IMR-90 (cell line): ENCODE measurements around the gene ANKH. TPM values are rescaled to one million over a fixed set of nuclear protein-coding genes. Genes with fewer than 3 reads are reported as not detected.

Source experiments
- ATAC-seq: fragments of 200-7000 bp; cut with Tn5 transposase; 2 replicates; pipeline ENCODE4 v1.9.1; 2020; ENCODE audit warnings: low read depth, mild to moderate bottlenecking, moderate library complexity
- BruUV-seq: library from RNA; stranded (reverse); fragments of 400-500 nt; replicated peaks from 2 replicates; lab custom pipeline; 2021; lab: Mats Ljungman, UMichigan
- CTCF ChIA-PET: fragments of 300-600 bp; formaldehyde crosslinking; extraction: SDS; loops from one replicate; lab custom pipeline; 2021; ENCODE audit warnings: antibody characterized with exemption; lab: Yijun Ruan, JAX
- POLR2A ChIA-PET: fragments of 300-600 bp; sonication (Branson Sonifier 250); formaldehyde crosslinking; loops from one replicate; lab custom pipeline; 2022; ENCODE audit warnings: antibody characterized with exemption; ENCODE audit not compliant: unreplicated experiment; lab: Charles Lee
- DNase-seq: peaks from one replicate; pipeline ENCODE4 v3.0.0; 2013
- H2AFZ ChIP-seq: replicated peaks from 2 replicates; pipeline ENCODE3; 2013; ENCODE audit warnings: low read length, mild to moderate bottlenecking; ENCODE audit not compliant: poor library complexity
- H2AK5ac ChIP-seq: 2 replicates; pipeline ENCODE4 v1.6.1; 2013; ENCODE audit warnings: low read depth, low read length, inconsistent platforms
- H2AK9ac ChIP-seq: replicated peaks from 2 replicates; pipeline ENCODE3; 2013; ENCODE audit warnings: mild to moderate bottlenecking, low read depth, low read length, moderate library complexity; ENCODE audit not compliant: poor library complexity
- H2BK120ac ChIP-seq: 2 replicates; pipeline ENCODE4 v1.6.1; 2013; ENCODE audit warnings: low read depth, low read length, inconsistent platforms
- H2BK15ac ChIP-seq: 3 replicates; pipeline ENCODE4 v1.6.1; 2013; ENCODE audit warnings: low read depth, low read length, inconsistent platforms
- H2BK20ac ChIP-seq: 2 replicates; pipeline ENCODE4 v1.6.1; 2013; ENCODE audit warnings: low read depth, mild to moderate bottlenecking, inconsistent platforms, low read length, moderate library complexity
- H2BK5ac ChIP-seq: 2 replicates; pipeline ENCODE4 v1.6.1; 2013; ENCODE audit warnings: mild to moderate bottlenecking, low read depth, low read length, inconsistent platforms; ENCODE audit not compliant: poor library complexity, severe bottlenecking
- H3K14ac ChIP-seq: replicated peaks from 2 replicates; pipeline ENCODE4 v1.6.1; 2013; ENCODE audit warnings: low read depth, low read length, inconsistent platforms
- H3K18ac ChIP-seq: 2 replicates; pipeline ENCODE4 v1.6.1; 2013; ENCODE audit warnings: low read depth, low read length, control low read depth
- H3K23ac ChIP-seq: 2 replicates; pipeline ENCODE4 v1.6.1; 2013; ENCODE audit warnings: low read depth, low read length, inconsistent platforms
- H3K27ac ChIP-seq: 2 replicates; pipeline ENCODE4 v1.5.1; 2013; ENCODE audit warnings: mild to moderate bottlenecking, control low read depth, low read length; ENCODE audit not compliant: insufficient read depth
- H3K27me3 ChIP-seq: 2 replicates; pipeline ENCODE4 v1.6.1; 2013; ENCODE audit warnings: low read length; ENCODE audit not compliant: control insufficient read depth, insufficient read depth
- H3K36me3 ChIP-seq: 2 replicates; pipeline ENCODE4 v1.6.1; 2013; ENCODE audit warnings: low read length, mixed read lengths; ENCODE audit not compliant: control insufficient read depth, insufficient read depth
- H3K4ac ChIP-seq: 2 replicates; pipeline ENCODE4 v1.6.1; 2013; ENCODE audit warnings: low read depth, low read length, inconsistent platforms
- H3K4me1 ChIP-seq: 2 replicates; pipeline ENCODE4 v1.6.1; 2013; ENCODE audit warnings: low read length, mixed read lengths; ENCODE audit not compliant: control insufficient read depth, insufficient read depth
- H3K4me2 ChIP-seq: 2 replicates; pipeline ENCODE4 v1.6.1; 2013; ENCODE audit warnings: low read depth, mild to moderate bottlenecking, control low read depth, low read length, moderate library complexity
- H3K4me3 ChIP-seq: 2 replicates; pipeline ENCODE4 v1.5.1; 2013; ENCODE audit warnings: low read depth, mild to moderate bottlenecking, control low read depth, low read length, moderate library complexity; ENCODE audit not compliant: insufficient read depth
- H3K56ac ChIP-seq: 2 replicates; pipeline ENCODE4 v1.6.1; 2013; ENCODE audit warnings: low read length, inconsistent platforms; ENCODE audit not compliant: insufficient read depth; ENCODE audit errors: extremely low read depth
- H3K79me1 ChIP-seq, 2 experiments: 2 replicates each; pipeline ENCODE4 v1.6.1; 2013; ENCODE audit warnings: low read length in 2 of 2, inconsistent platforms in 1 of 2, low read depth in 1 of 2
- H3K9ac ChIP-seq: 2 replicates; pipeline ENCODE4 v1.6.1; 2013; ENCODE audit warnings: low read depth, low read length, control low read depth
- H3K9me1 ChIP-seq: 2 replicates; pipeline ENCODE4 v1.6.1; 2013; ENCODE audit warnings: low read length, inconsistent platforms; ENCODE audit not compliant: insufficient read depth
- H3K9me3 ChIP-seq: 2 replicates; pipeline ENCODE4 v1.6.1; 2013; ENCODE audit warnings: low read length; ENCODE audit not compliant: control insufficient read depth, insufficient read depth
- H4K20me1 ChIP-seq: 2 replicates; pipeline ENCODE4 v1.6.1; 2013; ENCODE audit warnings: low read length, inconsistent platforms; ENCODE audit not compliant: insufficient read depth
- H4K5ac ChIP-seq: 2 replicates; pipeline ENCODE4 v1.6.1; 2013; ENCODE audit warnings: mild to moderate bottlenecking, low read depth, low read length, control low read depth
- H4K8ac ChIP-seq, 2 experiments: 2 replicates each; pipeline ENCODE4 v1.6.1; 2013; ENCODE audit warnings: low read depth in 2 of 2, low read length in 2 of 2, control low read depth in 1 of 2, inconsistent platforms in 1 of 2
- H4K91ac ChIP-seq: 2 replicates; pipeline ENCODE4 v1.6.1; 2013; ENCODE audit warnings: low read depth, low read length, inconsistent platforms; ENCODE audit not compliant: insufficient read depth
- BHLHE40 ChIP-seq: fragments of 150-350 bp; IDR thresholded peaks from 2 replicates; pipeline ENCODE4 v1.6.1; 2016; ENCODE audit warnings: mild to moderate bottlenecking, low read depth, low read length
- MAZ ChIP-seq: IDR thresholded peaks from 2 replicates; pipeline ENCODE4 v1.6.1; 2012; ENCODE audit warnings: low read depth, mild to moderate bottlenecking, low read length, improper control_type of control experiment, moderate library complexity, borderline replicate concordance
- SMC3 ChIP-seq: fragments of 150-350 bp; IDR thresholded peaks from 2 replicates; pipeline ENCODE4 v1.6.1; 2016; ENCODE audit warnings: low read depth, mild to moderate bottlenecking, antibody characterized with exemption, low read length, moderate library complexity
- WGBS, 2 experiments: methylation state at CpG; one replicate each; pipeline versions ENCODE4 v1.1.5 to v1.1.7; 2013; ENCODE audit warnings: missing lambda C conversion rate in 2 of 2; ENCODE audit not compliant: insufficient read length in 1 of 2; ENCODE audit errors: extremely low coverage in 2 of 2; 5-methylcytosine and 5-hydroxymethylcytosine counted together
- dilution Hi-C: fragments of 300-500 bp; cut with HindIII; formaldehyde crosslinking; loops from one replicate; pipeline ENCODE4 v1.14.3; 2018; ENCODE audit warnings: low sequenced_read_pairs; ENCODE audit not compliant: unreplicated experiment
- in situ Hi-C: fragments of 300-500 bp; cut with MboI; formaldehyde crosslinking; loops from 3 replicates; pipeline ENCODE4 v1.14.3; 2019; ENCODE audit warnings: low sequenced_read_pairs, inconsistent platforms, mixed read lengths
- intact Hi-C: fragments of 100-400 bp; cut with micrococcal nuclease; formaldehyde crosslinking; loops from 2 replicates; pipeline ENCODE4 v1.10.0; 2022
- polyA plus RNA-seq, 3 experiments: library from polyadenylated mRNA; depleted of rRNA; stranded (reverse); fragments of >200 nt; gene quantifications; 2 replicates each; pipeline ENCODE4 v1.2.3, GENCODE V29; 2012; ENCODE audit warnings: low replicate concordance in 1 of 3
- total RNA-seq: library from RNA; depleted of rRNA; stranded (reverse); fragments of >200 nt; gene quantifications from 2 replicates; pipeline ENCODE4 v1.2.3, GENCODE V29; 2012
- TF ChIP-seq, protein P1 (sequence below): fragments of 150-350 bp; IDR thresholded peaks from 2 replicates; pipeline ENCODE4 v1.6.1; 2016; ENCODE audit warnings: low read depth, mild to moderate bottlenecking, low read length, moderate library complexity, borderline replicate concordance

Gene ANKH
- total and polyA plus RNA-seq, 2 of the 4 experiments (the other 2 are of a cell fraction) = 5.2 to 17.2 TPM

GRCh38 chr5:14666357-14666756, 205.2 kb downstream of the ANKH start:
- in situ Hi-C loops (loop anchor here (25.0 kb wide), 2 partner anchors 554 to 679 kb away; no protein-coding TSS in a partner anchor), intact Hi-C loops (no loop called here), dilution Hi-C loops (no loop called here)
- Histone ChIP-seq H3K79me1 (peaks cover 36 to 72% of the 10 kb centered on the region in 2 experiments), H2AK9ac (no peak overlapping the region), H4K91ac (no peak overlapping the region), H2AFZ (no peak overlapping the region), H3K4me2 (peak overlapping the region; percentile 73), H3K27ac (no peak overlapping the region), H3K23ac (peak overlapping the region; percentile 22; the same call in 1 of the 2 replicates), H3K56ac (no peak overlapping the region), H2BK120ac (no peak overlapping the region), H3K36me3 (no peaks in the 10 kb centered on the region; the same call in 1 of the 2 replicates), H4K5ac (no peak overlapping the region), H3K18ac (no peak overlapping the region), H2BK20ac (no peak overlapping the region), H2BK5ac (no peak overlapping the region), H3K9me1 (peaks cover 10% of the 10 kb centered on the region; the same call in 1 of the 2 replicates), H3K27me3 (no peaks in the 10 kb centered on the region), H3K14ac (no peak overlapping the region), H3K9ac (peak overlapping the region; percentile 26; the same call in 1 of the 2 replicates), H3K4ac (no peak overlapping the region), H2BK15ac (no peak overlapping the region), H4K8ac (no peak overlapping the region), H3K4me1 (peaks cover 10% of the 10 kb centered on the region), H4K20me1 (peaks cover 45% of the 10 kb centered on the region), H2AK5ac (no peak overlapping the region), H3K9me3 (no peaks in the 10 kb centered on the region), H3K4me3 (no peak overlapping the region; the same call in 1 of the 2 replicates)
- no peak for DNase-seq
- ChIA-PET CTCF (no interaction called here), POLR2A (no interaction called here)
- TF ChIP-seq MAZ (no peak), BHLHE40 (no peak), SMC3 (no peak)
- TF ChIP-seq, protein P1, sequence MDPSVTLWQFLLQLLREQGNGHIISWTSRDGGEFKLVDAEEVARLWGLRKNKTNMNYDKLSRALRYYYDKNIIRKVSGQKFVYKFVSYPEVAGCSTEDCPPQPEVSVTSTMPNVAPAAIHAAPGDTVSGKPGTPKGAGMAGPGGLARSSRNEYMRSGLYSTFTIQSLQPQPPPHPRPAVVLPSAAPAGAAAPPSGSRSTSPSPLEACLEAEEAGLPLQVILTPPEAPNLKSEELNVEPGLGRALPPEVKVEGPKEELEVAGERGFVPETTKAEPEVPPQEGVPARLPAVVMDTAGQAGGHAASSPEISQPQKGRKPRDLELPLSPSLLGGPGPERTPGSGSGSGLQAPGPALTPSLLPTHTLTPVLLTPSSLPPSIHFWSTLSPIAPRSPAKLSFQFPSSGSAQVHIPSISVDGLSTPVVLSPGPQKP = no peak
- no CpG with 5 or more reads among the region's 2 CpGs for WGBS, 2 experiments
- no peak for ATAC-seq
- BruUV-seq = no TSS peak
